Panc1 (cell line): ENCODE results near the gene LRRC71. TPM values are rescaled to one million over a fixed set of nuclear protein-coding genes. Genes with fewer than 3 reads are reported as not detected.

Experiments used
- ATAC-seq: fragments of 200-7000 bp; cut with Tn5 transposase; 2 replicates; pipeline ENCODE4 v1.9.1; 2020; ENCODE audit warnings: mild to moderate bottlenecking, moderate library complexity
- BruUV-seq: library from RNA; stranded (reverse); fragments of 400-500 nt; replicated peaks from 2 replicates; lab custom pipeline; 2021; lab: Mats Ljungman, UMichigan
- CTCF ChIA-PET: fragments of 300-600 bp; sonication (Branson Sonifier 250); formaldehyde crosslinking; loops from one replicate; lab custom pipeline; 2022; ENCODE audit warnings: antibody characterized with exemption; lab: Charles Lee
- POLR2A ChIA-PET: fragments of 300-600 bp; sonication (Branson Sonifier 250); formaldehyde crosslinking; loops from one replicate; lab custom pipeline; 2022; ENCODE audit warnings: antibody characterized with exemption; lab: Charles Lee
- DNase-seq: peaks from one replicate; pipeline ENCODE4 v3.0.0-alpha.2; 2010; ENCODE audit warnings: low read depth, low spot score
- H3K27ac ChIP-seq: 2 replicates; pipeline ENCODE4 v1.5.1; 2011; ENCODE audit warnings: mild to moderate bottlenecking, low read length, inconsistent platforms
- H3K27me3 ChIP-seq: fragments of 200-500 bp; sonication (Bioruptor generic); 2 replicates; pipeline ENCODE4 v1.6.0; 2014; ENCODE audit warnings: low read length, inconsistent platforms; ENCODE audit not compliant: control insufficient read depth, insufficient read depth
- H3K36me3 ChIP-seq: fragments of 200-500 bp; sonication (Bioruptor generic); 2 replicates; pipeline ENCODE4 v1.5.1; 2014; ENCODE audit warnings: inconsistent platforms, mild to moderate bottlenecking, low read length, moderate library complexity; ENCODE audit not compliant: control insufficient read depth, insufficient read depth
- H3K4me1 ChIP-seq: 2 replicates; pipeline ENCODE4 v1.5.1; 2011; ENCODE audit warnings: inconsistent platforms, mild to moderate bottlenecking, low read length, moderate library complexity; ENCODE audit not compliant: control insufficient read depth, insufficient read depth
- H3K4me3 ChIP-seq, 2 experiments: 2 replicates each; pipeline ENCODE4 v1.5.1; 2011 to 2012; ENCODE audit warnings: low read depth in 2 of 2, low read length in 2 of 2, mild to moderate bottlenecking in 2 of 2, inconsistent platforms in 1 of 2, moderate library complexity in 1 of 2
- H3K9me3 ChIP-seq: fragments of 200-500 bp; sonication (Bioruptor generic); 2 replicates; pipeline ENCODE4 v1.5.1; 2014; ENCODE audit warnings: low read depth, mild to moderate bottlenecking, inconsistent platforms, low read length, moderate library complexity; ENCODE audit not compliant: control insufficient read depth, insufficient read depth
- POLR2AphosphoS5 ChIP-seq: IDR thresholded peaks from 2 replicates; pipeline ENCODE4 v1.6.1; 2012; ENCODE audit warnings: mild to moderate bottlenecking, low read depth, low read length, moderate library complexity
- SIN3A ChIP-seq: IDR thresholded peaks from 2 replicates; pipeline ENCODE4 v1.6.1; 2012; ENCODE audit warnings: low read depth, mild to moderate bottlenecking, low read length, moderate library complexity, borderline replicate concordance; ENCODE audit not compliant: insufficient read depth
- TCF7L2 ChIP-seq: IDR thresholded peaks from 2 replicates; pipeline ENCODE4 v1.6.1; 2011; ENCODE audit warnings: mild to moderate bottlenecking, low read depth, low read length, inconsistent platforms
- in situ Hi-C: cut with HindIII; loops from 2 replicates; pipeline ENCODE4 v1.10.0; 2016; ENCODE audit warnings: low sequenced_read_pairs, low pct_unique_long_range_greater_than_20kb
- intact Hi-C: fragments of 100-400 bp; cut with micrococcal nuclease; formaldehyde crosslinking; loops from one replicate; pipeline ENCODE4 v1.10.0; 2022; ENCODE audit not compliant: unreplicated experiment
- total RNA-seq: library from RNA; stranded (reverse); gene quantifications from one replicate; pipeline ENCODE4 v1.2.1, GENCODE V29; 2021; ENCODE audit not compliant: unreplicated experiment
- TF ChIP-seq, protein P1 (sequence below): fragments of 450-650 bp; IDR thresholded peaks from 2 replicates; pipeline ENCODE4 v1.5.1; 2017; ENCODE audit warnings: mild to moderate bottlenecking
- TF ChIP-seq, protein P2 (sequence below), 2 experiments: IDR thresholded peaks; 2 replicates each; pipeline ENCODE4 v1.6.1; 2011 to 2012; ENCODE audit warnings: low read depth in 2 of 2, control low read depth in 1 of 2, low read length in 1 of 2, mild to moderate bottlenecking in 1 of 2, moderate library complexity in 1 of 2; ENCODE audit not compliant: insufficient read depth in 1 of 2

LRRC71 gene
- total RNA-seq, 1 experiment from 2014 or later, result 0.77 TPM

DNA sequence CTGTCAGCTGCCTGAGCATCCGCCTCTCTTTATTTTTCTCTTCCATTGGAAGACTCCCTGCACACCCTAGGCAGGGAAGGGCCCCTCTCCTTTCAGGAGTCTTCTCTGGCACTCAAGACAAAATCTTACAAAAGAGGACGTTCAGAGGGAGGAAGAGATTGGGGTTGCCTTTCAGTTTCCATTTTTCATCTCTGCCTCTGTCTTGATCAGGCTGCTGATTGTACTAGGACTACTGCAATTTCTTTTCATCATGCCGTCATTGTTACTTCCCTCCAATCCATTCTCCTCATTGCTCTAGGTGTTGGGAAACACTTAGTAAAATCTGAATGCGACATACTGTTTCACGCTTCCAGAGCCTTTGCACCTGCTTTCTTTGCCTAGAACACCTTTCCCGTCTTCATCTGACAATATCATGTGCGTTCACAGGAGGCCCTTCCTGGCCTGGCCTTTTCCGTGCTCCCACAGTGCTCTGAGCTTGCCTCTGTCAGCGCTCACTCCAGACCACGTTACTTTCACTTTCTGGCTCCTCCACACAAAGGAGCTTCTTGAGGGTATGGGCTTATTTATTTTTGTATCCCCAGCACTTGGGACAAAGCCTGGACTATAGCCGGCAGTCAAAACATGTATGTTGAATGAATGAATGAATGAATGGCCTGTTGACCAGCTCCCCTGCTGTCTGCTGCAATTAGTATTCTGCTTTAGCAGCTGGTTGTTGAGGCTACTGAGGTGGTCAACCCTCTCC, 10.9 kb downstream of the LRRC71 start:
- in situ Hi-C loops, result no loop called here
- intact Hi-C loops, result no loop called here
- no TSS peak for BruUV-seq
- H3K9me3 ChIP-seq, result no peaks in the 10 kb centered on the region
- ChIA-PET POLR2A (no interaction called here), CTCF (interaction anchor here (0.6 kb wide), 1 partner anchor 144 kb away, joined by 3 read pairs; no protein-coding TSS in a partner anchor)
- DNase-seq, result no peak
- H3K4me1 ChIP-seq, result 0 out of 2 replicates have a peak, but pooled peaks cover 3% of the 10 kb centered on the region
- TF ChIP-seq, protein P1, sequence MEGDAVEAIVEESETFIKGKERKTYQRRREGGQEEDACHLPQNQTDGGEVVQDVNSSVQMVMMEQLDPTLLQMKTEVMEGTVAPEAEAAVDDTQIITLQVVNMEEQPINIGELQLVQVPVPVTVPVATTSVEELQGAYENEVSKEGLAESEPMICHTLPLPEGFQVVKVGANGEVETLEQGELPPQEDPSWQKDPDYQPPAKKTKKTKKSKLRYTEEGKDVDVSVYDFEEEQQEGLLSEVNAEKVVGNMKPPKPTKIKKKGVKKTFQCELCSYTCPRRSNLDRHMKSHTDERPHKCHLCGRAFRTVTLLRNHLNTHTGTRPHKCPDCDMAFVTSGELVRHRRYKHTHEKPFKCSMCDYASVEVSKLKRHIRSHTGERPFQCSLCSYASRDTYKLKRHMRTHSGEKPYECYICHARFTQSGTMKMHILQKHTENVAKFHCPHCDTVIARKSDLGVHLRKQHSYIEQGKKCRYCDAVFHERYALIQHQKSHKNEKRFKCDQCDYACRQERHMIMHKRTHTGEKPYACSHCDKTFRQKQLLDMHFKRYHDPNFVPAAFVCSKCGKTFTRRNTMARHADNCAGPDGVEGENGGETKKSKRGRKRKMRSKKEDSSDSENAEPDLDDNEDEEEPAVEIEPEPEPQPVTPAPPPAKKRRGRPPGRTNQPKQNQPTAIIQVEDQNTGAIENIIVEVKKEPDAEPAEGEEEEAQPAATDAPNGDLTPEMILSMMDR, result no peak
- TF ChIP-seq, protein P2, sequence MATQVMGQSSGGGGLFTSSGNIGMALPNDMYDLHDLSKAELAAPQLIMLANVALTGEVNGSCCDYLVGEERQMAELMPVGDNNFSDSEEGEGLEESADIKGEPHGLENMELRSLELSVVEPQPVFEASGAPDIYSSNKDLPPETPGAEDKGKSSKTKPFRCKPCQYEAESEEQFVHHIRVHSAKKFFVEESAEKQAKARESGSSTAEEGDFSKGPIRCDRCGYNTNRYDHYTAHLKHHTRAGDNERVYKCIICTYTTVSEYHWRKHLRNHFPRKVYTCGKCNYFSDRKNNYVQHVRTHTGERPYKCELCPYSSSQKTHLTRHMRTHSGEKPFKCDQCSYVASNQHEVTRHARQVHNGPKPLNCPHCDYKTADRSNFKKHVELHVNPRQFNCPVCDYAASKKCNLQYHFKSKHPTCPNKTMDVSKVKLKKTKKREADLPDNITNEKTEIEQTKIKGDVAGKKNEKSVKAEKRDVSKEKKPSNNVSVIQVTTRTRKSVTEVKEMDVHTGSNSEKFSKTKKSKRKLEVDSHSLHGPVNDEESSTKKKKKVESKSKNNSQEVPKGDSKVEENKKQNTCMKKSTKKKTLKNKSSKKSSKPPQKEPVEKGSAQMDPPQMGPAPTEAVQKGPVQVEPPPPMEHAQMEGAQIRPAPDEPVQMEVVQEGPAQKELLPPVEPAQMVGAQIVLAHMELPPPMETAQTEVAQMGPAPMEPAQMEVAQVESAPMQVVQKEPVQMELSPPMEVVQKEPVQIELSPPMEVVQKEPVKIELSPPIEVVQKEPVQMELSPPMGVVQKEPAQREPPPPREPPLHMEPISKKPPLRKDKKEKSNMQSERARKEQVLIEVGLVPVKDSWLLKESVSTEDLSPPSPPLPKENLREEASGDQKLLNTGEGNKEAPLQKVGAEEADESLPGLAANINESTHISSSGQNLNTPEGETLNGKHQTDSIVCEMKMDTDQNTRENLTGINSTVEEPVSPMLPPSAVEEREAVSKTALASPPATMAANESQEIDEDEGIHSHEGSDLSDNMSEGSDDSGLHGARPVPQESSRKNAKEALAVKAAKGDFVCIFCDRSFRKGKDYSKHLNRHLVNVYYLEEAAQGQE (IDR thresholded peaks at IDR 0.05; ENCODE audit: insufficient read depth in 1 of 2, low read depth in 2 of 2, low read length in 1 of 2), result no peak
- no peak for TF ChIP-seq TCF7L2
- no peak for TF ChIP-seq SIN3A
- no peak for TF ChIP-seq POLR2AphosphoS5
- ATAC-seq, result no peak
- no peaks in the 10 kb centered on the region for H3K27me3 ChIP-seq
- H3K27ac ChIP-seq, result no peak overlapping the region
- H3K36me3 ChIP-seq, result no peaks in the 10 kb centered on the region
- H3K4me3 ChIP-seq, result no peak overlapping the region

DNA sequence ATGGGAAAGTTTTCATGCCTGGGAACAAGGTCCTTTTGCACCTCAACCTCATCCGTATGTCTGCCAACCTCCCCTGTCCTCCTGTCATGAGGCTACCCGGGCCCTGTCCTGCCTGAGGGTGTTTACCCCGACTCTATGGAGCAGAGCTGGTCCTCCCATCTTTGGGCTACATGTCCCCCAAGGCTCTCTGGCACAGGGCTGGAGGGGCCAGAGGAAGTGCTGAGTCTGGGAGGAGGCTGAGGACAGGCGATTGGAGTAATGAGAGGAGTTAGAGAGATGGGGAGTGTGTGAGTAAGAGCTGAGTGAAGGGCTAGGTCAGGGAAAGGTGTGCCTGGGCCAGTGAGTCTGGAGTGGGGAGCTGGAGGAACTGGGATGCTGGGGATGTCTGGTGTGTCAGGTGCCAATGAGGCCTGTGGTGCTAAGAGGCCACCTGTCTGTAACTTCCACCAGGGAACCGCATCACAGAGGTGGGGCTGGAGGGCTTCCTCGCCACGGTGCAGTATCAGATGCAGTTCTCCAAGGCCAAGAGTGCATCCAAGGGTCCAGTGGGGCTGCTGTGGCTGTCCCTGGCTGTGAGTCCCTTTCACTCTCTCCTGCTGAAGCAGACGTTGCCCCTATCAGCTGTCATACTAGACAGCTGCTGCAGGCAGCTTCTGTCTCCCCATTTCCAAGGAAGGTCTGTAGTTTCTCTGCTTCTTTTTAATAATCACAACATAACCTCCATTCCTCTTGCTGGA, 11.7 kb downstream of the LRRC71 start:
- ChIA-PET CTCF (interaction anchor here (0.6 to 1.0 kb wide), 2 partner anchors 33 to 143 kb away, joined by 3 read pairs; no protein-coding TSS in a partner anchor), POLR2A (no interaction called here)
- BruUV-seq, result no TSS peak
- H3K36me3 ChIP-seq, result no peaks in the 10 kb centered on the region
- no peak overlapping the region for H3K27ac ChIP-seq
- TF ChIP-seq SIN3A, result no peak
- TF ChIP-seq, protein P1, result no peak
- TF ChIP-seq POLR2AphosphoS5, result no peak
- TF ChIP-seq, protein P2 (IDR thresholded peaks at IDR 0.05; ENCODE audit: insufficient read depth in 1 of 2, low read depth in 2 of 2, low read length in 1 of 2), result no peak
- TF ChIP-seq TCF7L2, result no peak
- H3K9me3 ChIP-seq, result no peaks in the 10 kb centered on the region
- intact Hi-C loops, result no loop called here
- ATAC-seq, result no peak
- no peaks in the 10 kb centered on the region for H3K4me1 ChIP-seq
- no peak overlapping the region for H3K4me3 ChIP-seq
- H3K27me3 ChIP-seq, result no peaks in the 10 kb centered on the region
- no peak for DNase-seq
- in situ Hi-C loops, result no loop called here
